Gastrocnemius medialis (tissue), 4 donors: ENCODE measurements around the gene SLC8B1. TPM values are rescaled to one million over a fixed set of nuclear protein-coding genes. Genes with fewer than 3 reads are reported as not detected.

Experiments used
- ATAC-seq, 2 donors: fragments of 150-250 bp; one replicate each; pipeline ENCODE4 v1.9.1; 2016
- DNase-seq, 2 donors: peaks; one replicate each; pipeline ENCODE4 v3.0.0-alpha.2; 2019
- H3K27ac ChIP-seq, 4 donors: fragments of 200-600 bp; sonication (generic); 1 replicate in 1 of 4; 2 replicates in 3 of 4; pipeline ENCODE4 v1.5.1; 2016 to 2018; ENCODE audit warnings: mild to moderate bottlenecking in 2 of 4, moderate library complexity in 1 of 4
- H3K27me3 ChIP-seq, 3 donors: fragments of 200-600 bp; sonication (generic) in 2 of 3; 1 replicate in 1 of 3; 2 replicates in 2 of 3; pipeline versions ENCODE4 v1.5.1 to v1.6.0; 2016 to 2019; ENCODE audit warnings: mild to moderate bottlenecking in 1 of 3, moderate library complexity in 1 of 3
- H3K36me3 ChIP-seq, 2 donors: fragments of 200-600 bp; sonication (generic) in 1 of 2; one replicate each; pipeline ENCODE4 v1.5.1; 2017 to 2018
- H3K4me1 ChIP-seq, 2 donors: fragments of 200-600 bp; sonication (generic) in 1 of 2; one replicate each; pipeline ENCODE4 v1.5.1; 2016 to 2017; ENCODE audit warnings: mild to moderate bottlenecking in 2 of 2
- H3K4me3 ChIP-seq, 4 donors: fragments of 200-600 bp; sonication (generic) in 3 of 4; 1 replicate in 1 of 4; 2 replicates in 3 of 4; pipeline ENCODE4 v1.5.1; 2016 to 2019; ENCODE audit warnings: mild to moderate bottlenecking in 2 of 4
- H3K9me3 ChIP-seq, 3 donors: fragments of 200-600 bp; sonication (generic) in 2 of 3; 1 replicate in 1 of 3; 2 replicates in 2 of 3; pipeline ENCODE4 v1.5.1; 2016 to 2019
- POLR2A ChIP-seq, 2 donors: fragments of 450-650 bp; IDR thresholded peaks; one replicate each; pipeline ENCODE4 v1.6.1; 2017; ENCODE audit warnings: antibody characterized with exemption in 2 of 2, mild to moderate bottlenecking in 2 of 2, moderate library complexity in 2 of 2
- in situ Hi-C, 4 donors: fragments of 200-750 bp; cut with MboI; loops; one replicate each; pipeline versions ENCODE4 v1.15.0 to v1.8.0; 2017; ENCODE audit warnings: low sequenced_read_pairs in 4 of 4
- intact Hi-C: fragments of 100-400 bp; cut with DNase I; formaldehyde crosslinking; loops from one replicate; pipeline ENCODE4 v1.15.1; 2023; ENCODE audit warnings: low total_unique reads
- total RNA-seq, 4 donors: library from RNA; depleted of rRNA; stranded (reverse); fragments of >200 nt; gene quantifications; one replicate each; pipeline versions ENCODE4 v1.1.0 to v1.2.3, GENCODE V29; 2016
- TF ChIP-seq, protein P1 (sequence below), 5 experiments: fragments of 450-650 bp in 3 of 5; fragments of 200-600 bp in 2 of 5; sonication (generic) in 2 of 5; IDR thresholded peaks in 4 of 5; conservative IDR thresholded peaks in 1 of 5; 1 replicate in 4 of 5; 2 replicates in 1 of 5; pipeline ENCODE4 v1.5.1; 2016 to 2019; ENCODE audit warnings: antibody characterized with exemption in 5 of 5, mild to moderate bottlenecking in 3 of 5, moderate library complexity in 3 of 5

The SLC8B1 gene
- total RNA-seq, 4 donors from 2014 or later, result 8.2 to 21.2 (median 14.5) TPM

GRCh38 chr12:113329022-113329790 is 5.7 kb downstream of the SLC8B1 start:
- Histone ChIP-seq H3K27ac (peak overlapping the region in 1 of 4 donors; percentile 3), H3K9me3 (no peaks in the 10 kb centered on the region), H3K27me3 (no peaks in the 10 kb centered on the region), H3K4me3 (no peak overlapping the region), H3K4me1 (peaks cover 29 to 30% of the 10 kb centered on the region in 2 donors), H3K36me3 (peaks cover 0 to 17% of the 10 kb centered on the region in 2 donors)
- DNase-seq, result no peak
- ATAC-seq, result no peak
- intact Hi-C loops (no loop called here), in situ Hi-C loops (no loop called here)
- TF ChIP-seq, protein P1, sequence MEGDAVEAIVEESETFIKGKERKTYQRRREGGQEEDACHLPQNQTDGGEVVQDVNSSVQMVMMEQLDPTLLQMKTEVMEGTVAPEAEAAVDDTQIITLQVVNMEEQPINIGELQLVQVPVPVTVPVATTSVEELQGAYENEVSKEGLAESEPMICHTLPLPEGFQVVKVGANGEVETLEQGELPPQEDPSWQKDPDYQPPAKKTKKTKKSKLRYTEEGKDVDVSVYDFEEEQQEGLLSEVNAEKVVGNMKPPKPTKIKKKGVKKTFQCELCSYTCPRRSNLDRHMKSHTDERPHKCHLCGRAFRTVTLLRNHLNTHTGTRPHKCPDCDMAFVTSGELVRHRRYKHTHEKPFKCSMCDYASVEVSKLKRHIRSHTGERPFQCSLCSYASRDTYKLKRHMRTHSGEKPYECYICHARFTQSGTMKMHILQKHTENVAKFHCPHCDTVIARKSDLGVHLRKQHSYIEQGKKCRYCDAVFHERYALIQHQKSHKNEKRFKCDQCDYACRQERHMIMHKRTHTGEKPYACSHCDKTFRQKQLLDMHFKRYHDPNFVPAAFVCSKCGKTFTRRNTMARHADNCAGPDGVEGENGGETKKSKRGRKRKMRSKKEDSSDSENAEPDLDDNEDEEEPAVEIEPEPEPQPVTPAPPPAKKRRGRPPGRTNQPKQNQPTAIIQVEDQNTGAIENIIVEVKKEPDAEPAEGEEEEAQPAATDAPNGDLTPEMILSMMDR (IDR thresholded peaks at IDR 0.05 in 4 of 5, conservative IDR thresholded peaks at IDR 0.05 in 1 of 5), result no peak
- TF ChIP-seq POLR2A (IDR thresholded peaks at IDR 0.05), result no peak

DNA sequence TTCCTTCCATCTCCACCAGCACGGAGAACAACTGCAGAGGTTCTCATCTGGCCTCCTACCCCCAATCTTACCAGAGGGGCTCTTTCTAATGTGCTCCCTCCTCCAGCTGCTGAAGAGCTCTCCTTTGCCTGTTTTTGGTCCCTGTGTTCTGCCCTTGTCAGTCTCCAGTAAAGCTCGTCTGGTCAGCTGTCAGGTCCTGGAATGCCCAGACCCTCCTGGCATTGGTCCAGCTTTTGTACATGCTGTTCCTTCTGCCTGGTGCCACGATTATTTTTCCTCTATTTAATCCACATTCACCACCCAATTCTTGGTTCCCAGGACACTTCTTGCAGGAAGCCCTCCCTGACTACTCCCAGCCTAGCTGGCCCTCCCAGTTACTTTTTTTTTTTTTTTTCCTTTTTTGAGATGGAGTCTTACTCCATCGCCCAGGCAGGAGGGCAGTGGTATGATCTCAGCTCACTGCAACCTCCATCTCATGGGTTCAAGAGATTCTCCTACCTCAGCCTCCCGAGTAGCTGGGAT is 6.5 kb downstream of the SLC8B1 start:
- DNase-seq (no peak), ATAC-seq (no peak)
- Histone ChIP-seq H3K27ac (peak overlapping the region in 2 of 4 donors; percentile 13 to 28), H3K4me1 (peaks cover 22 to 24% of the 10 kb centered on the region in 2 donors), H3K36me3 (peaks cover 0 to 17% of the 10 kb centered on the region in 2 donors), H3K4me3 (no peak overlapping the region), H3K27me3 (no peaks in the 10 kb centered on the region), H3K9me3 (no peaks in the 10 kb centered on the region)
- in situ Hi-C loops (no loop called here), intact Hi-C loops (no loop called here)
- no peak for TF ChIP-seq POLR2A (IDR thresholded peaks at IDR 0.05)
- TF ChIP-seq, protein P1 (IDR thresholded peaks at IDR 0.05 in 4 of 5, conservative IDR thresholded peaks at IDR 0.05 in 1 of 5), result no peak

GRCh38 chr12:113326775-113327395 is 8.0 kb downstream of the SLC8B1 start:
- H3K4me1 ChIP-seq, result peaks cover 16 to 20% of the 10 kb centered on the region in 2 donors
- H3K4me3 ChIP-seq, result no peak overlapping the region
- DNase-seq (no peak), ATAC-seq (no peak)
- in situ Hi-C loops (no loop called here), intact Hi-C loops (no loop called here)
- H3K27me3 ChIP-seq, result no peaks in the 10 kb centered on the region
- H3K27ac ChIP-seq, result peak overlapping the region; percentile 41 to 71 (median 48)
- no peaks in the 10 kb centered on the region for H3K9me3 ChIP-seq
- TF ChIP-seq POLR2A (IDR thresholded peaks at IDR 0.05), result no peak
- TF ChIP-seq, protein P1 (IDR thresholded peaks at IDR 0.05 in 4 of 5, conservative IDR thresholded peaks at IDR 0.05 in 1 of 5), result no peak
- H3K36me3 ChIP-seq, result peaks cover 0 to 13% of the 10 kb centered on the region in 2 donors

- ATAC-seq, result no peak
- Histone ChIP-seq H3K4me3 (no peak overlapping the region), H3K9me3 (no peaks in the 10 kb centered on the region), H3K27me3 (no peaks in the 10 kb centered on the region), H3K4me1 (peaks cover 16 to 20% of the 10 kb centered on the region in 2 donors), H3K27ac (peak overlapping the region; percentile 41 to 71 (median 48)), H3K36me3 (peaks cover 0 to 14% of the 10 kb centered on the region in 2 donors)
- no peak for TF ChIP-seq POLR2A (IDR thresholded peaks at IDR 0.05)
- TF ChIP-seq, protein P1 (IDR thresholded peaks at IDR 0.05 in 4 of 5, conservative IDR thresholded peaks at IDR 0.05 in 1 of 5), result no peak
- no peak for DNase-seq
- intact Hi-C loops, result no loop called here
- in situ Hi-C loops, result no loop called here
Measured at GRCh38 chr12:113325916-113326315, 9.0 kb downstream of the SLC8B1 start.
